Epithelial cell of prostate (primary cell): ENCODE data around the gene PROKR1.
"Not testable (repeated sequence)": the region's sequence is repeated elsewhere in the genome, so short reads cannot be mapped to it uniquely, and the experiment has no call there.

Source experiments
- DNase-seq: peaks from one replicate; pipeline ENCODE4 v3.0.0-alpha.2; 2011; ENCODE audit warnings: low read depth, low spot score
- H3K27ac ChIP-seq: fragments of 450-650 bp; 2 replicates; pipeline ENCODE4 v1.5.1; 2017; ENCODE audit warnings: mild to moderate bottlenecking

PROKR1 gene

GRCh38 chr2:68643011-68643873, at the start of gene PROKR1:
PROKR1 (plus strand) TSS chr2:68643579; CDS start chr2:68645822, 2,243 bp downstream.
- DNase-seq: no peak
- no peak within 1 kb of the TSS for H3K27ac ChIP-seq

DNA sequence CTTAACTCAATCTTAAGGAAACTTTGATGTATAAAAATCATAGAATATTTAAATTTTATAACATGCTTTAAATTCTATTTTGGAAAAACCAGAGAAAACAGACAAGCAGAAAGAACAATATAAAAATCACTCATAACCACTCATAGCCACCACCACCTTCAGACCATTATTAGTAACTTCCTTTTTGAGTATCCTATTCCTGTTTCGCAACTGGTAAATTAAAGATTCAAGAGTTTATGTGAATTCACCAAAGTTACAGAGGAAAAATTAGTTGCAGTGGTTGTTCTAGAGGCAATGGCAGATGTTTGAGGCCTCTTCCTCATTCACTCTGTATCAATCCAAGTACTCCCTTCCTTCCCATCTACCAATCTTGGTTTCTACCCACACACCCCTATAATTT, 49.3 kb upstream of the PROKR1 start:
- H3K27ac ChIP-seq: no peak overlapping the region
- no peak for DNase-seq

- no peak for DNase-seq
- no peak overlapping the region for H3K27ac ChIP-seq
These were observed 48.5 kb upstream of the PROKR1 start for GRCh38 chr2:68594674-68595492.

DNA sequence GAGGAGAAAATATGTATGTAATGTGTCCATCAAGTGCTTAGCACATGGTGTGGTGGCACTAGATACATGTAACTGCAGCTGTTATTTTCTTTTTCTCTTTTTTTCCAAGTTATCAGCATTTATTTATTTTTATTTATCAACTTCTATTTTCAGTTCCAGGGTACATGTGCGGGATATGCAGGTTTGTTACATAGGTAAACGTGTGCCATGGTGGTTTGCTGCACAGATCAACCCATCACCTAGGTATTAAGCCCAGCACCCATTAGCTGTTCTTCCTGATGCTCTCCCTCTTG, 47.9 kb upstream of the PROKR1 start:
- H3K27ac ChIP-seq, DNase-seq: not testable (repeated sequence)

DNA sequence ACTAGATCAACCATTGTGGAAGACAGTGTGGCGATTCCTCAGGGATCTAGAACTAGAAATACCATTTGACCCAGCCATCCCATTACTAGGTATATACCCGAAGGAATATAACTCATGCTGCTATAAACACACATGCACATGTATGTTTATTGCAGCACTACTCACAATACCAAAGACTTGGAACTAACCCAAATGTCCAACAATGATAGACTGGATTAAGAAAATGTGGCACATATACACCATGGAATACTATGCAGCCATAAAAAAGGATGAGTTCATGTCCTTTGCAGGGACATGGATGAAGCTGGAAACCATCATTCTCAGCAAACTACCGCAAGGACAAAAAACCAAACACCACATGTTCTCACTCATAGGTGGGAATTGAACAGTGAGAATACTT, 42.9 kb upstream of the PROKR1 start:
- H3K27ac ChIP-seq, DNase-seq: not testable (repeated sequence)

DNA sequence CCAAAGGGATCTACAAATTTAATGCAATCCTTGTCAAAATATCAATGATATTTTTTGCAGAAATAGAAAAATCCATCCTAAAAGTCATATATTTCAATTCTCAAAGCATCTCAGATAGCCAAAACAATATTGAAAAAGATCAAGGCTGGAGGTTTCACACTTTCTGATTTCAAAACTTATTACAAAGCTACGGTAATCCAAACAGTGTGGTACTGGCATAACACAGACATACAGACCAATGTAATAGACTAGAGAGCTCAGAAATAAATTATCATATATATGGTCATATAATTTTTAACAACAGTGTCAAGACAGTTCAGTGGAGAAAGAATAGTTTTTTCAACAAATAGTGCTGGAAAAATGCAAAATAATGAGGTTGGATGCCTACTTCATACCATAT, 40.3 kb upstream of the PROKR1 start:
- no peak overlapping the region for H3K27ac ChIP-seq
- no peak for DNase-seq

DNA sequence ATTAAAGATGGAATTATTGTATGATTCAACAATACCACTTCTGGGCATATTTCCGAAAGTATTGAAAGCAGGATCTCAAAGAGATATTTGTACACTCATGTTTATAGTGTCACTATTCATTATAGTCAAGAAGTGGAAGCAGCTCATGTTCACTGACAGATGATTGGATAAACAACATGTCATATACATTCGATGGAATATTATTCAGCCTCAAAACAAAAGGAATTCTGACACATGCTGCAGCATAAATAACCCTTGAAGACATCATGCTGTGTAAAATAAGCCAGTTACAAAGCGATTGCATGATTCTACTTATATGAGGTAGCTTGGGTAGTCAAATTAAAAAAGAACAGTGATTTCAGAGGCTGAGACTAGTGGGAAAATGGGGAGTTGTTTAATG, 39.3 kb upstream of the PROKR1 start:
- no peak overlapping the region for H3K27ac ChIP-seq
- DNase-seq: no peak

DNA sequence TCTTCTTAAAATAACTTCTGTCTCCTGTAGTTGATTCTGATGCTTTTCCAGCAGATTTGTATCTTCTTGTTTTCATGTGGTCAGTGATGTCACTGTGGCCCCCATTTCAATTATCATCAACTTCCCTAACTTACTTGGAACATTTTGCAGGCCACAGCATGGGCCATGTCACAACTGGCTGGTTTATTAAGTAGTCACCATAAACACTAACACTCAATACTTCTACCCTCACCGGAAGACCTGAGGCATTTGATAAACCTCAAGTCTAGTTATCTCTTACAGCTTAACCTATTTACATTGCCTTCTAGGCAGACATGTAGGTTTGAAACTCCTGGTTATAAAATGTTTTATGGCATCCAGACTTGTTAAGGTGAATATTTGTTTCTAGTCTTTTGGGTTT, 37.4 kb upstream of the PROKR1 start:
- DNase-seq: no peak
- no peak overlapping the region for H3K27ac ChIP-seq

GRCh38 chr2:68606759-68607158, 36.6 kb upstream of the PROKR1 start:
- H3K27ac ChIP-seq: no peak overlapping the region
- DNase-seq: no peak

- no peak overlapping the region for H3K27ac ChIP-seq
- no peak for DNase-seq
These were observed 35.5 kb upstream of the PROKR1 start for GRCh38 chr2:68607837-68608236.

DNA sequence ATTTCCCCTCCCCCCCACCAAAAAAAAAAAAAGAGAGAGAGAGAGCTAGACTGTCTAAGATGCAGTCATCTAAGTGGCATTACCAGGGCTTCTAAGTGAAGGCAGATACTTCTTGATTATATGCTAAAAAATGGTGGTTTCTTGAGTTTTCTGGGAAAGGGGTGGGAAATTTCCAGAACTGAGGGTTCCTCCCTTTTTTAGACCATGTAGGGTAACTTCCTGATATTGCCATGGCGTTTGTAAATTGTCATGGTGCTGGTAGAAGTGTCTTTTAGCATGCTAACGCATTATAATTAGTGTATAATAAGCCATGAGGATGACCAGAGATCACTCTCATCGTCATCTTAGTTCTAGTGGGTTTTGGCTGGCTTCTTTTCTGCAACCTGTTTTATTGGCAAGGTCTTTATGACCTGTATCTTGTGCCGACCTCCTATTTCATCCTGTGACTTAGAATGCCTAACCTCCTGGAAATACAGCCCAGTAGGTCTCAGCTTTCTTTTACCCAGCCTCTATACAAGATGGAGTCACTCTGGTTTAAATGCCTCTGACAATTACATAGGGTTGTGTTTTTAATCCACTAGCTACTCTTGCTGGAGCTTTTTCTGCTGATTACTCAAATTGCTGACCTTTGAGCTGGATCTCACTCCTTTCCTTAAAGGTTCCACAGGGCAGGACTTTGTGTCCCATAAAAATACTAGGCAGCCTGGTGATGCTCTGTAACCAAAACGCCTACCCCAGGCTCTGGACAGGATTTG, 30.4 kb upstream of the PROKR1 start:
- DNase-seq: no peak
- H3K27ac ChIP-seq: no peak overlapping the region

- no peak for DNase-seq
- no peak overlapping the region for H3K27ac ChIP-seq
These were observed 22.6 kb upstream of the PROKR1 start for GRCh38 chr2:68620772-68621171.

- no peak overlapping the region for H3K27ac ChIP-seq
- DNase-seq: no peak
These were observed 19.6 kb upstream of the PROKR1 start for GRCh38 chr2:68623820-68624219.

DNA sequence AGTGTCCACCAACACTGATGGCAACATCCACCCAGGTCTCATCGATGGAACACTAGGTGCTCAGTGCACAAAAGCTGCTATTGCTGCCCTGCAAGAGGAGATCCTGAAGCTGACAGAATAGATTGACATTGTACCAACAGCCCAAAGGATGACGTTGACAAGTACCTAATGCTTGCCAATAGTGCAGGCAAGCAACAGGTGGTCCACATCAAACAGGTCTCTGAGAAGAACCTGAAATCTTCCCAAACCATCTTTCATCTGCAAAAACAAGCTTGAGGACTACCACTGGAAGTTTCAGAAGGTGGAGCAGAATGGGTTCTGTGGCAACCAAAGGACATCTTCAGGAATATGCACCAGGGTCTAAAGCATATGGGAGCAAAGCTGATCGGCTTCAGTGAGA, 15.8 kb upstream of the PROKR1 start:
- no peak for DNase-seq
- H3K27ac ChIP-seq: no peak overlapping the region

GRCh38 chr2:68632021-68632420, 11.4 kb upstream of the PROKR1 start:
- no peak for DNase-seq
- no peak overlapping the region for H3K27ac ChIP-seq

DNA sequence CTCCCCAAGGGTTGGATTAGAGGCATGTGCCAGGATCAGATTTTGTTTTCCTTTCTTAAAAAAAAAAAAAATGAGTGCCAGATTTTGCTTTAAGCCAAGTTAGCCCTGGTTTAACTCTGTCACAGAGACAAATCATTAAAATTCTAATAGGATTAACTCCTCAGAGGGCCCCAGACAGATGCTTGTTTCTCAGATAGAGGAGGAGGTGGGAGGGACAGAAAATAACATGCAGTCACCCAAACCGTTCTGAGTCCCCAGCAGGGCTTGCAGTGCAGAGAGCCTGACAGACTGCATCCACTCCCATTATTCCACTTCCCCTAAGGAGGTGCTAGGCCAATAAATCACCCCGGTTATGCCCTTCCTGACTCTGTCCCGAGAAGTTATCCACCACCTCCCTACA, 6.3 kb upstream of the PROKR1 start:
- no peak for DNase-seq
- H3K27ac ChIP-seq: no peak overlapping the region

DNA sequence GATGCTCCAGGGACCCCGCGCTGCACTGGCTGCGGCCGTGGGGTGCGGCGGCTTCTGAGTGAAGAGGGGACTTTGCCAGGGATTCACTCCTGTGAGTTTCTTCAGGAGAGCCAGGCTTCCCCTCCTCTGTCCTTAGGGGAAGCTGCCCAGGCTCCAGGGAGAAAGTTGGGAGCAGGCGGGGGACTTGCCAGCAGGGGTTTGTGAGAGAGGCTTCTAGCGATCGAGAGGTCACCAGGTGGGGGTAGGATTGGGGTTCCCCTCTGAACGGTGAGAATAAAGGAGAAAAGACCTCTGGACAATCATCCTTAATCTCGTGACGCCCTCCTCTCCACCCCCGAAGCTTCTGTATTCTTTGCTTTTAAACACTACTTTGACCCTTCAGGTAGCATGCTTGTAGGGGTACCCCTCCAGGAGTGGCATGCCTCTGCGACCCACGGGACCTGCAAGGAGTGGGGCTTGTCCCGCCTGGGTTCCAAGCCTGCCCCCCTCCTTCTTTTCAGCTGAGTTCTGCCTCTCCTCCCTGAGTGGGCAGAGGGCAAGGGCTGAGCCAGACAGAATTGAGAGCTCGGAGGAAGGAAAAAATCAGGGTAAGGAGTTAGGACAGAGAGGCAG, 601 bp downstream of the PROKR1 start:
- no peak for DNase-seq
- H3K27ac ChIP-seq: no peak overlapping the region

- H3K27ac ChIP-seq: no peak overlapping the region
- DNase-seq: no peak
These were observed 2.1 kb downstream of the PROKR1 start for GRCh38 chr2:68645523-68645922.

DNA sequence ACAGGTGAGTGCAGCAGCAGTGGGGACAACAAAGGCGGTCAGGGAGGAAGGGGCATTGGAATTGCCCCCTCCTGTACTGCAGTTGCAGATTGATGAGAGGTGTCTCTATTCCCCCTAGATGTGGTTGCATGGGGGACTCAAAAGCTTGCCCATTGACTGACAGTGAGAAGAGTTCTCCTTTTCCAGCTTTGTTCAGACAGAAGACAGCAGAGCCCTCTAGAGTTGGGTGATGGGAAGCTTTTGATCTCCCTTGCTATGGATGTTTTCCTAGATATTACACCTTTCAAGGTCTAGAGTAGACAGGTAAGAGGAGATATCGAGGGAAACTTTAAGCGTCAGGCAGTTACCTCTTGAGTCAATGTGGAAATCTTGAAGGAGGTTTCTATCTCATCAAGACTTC, 2.9 kb downstream of the PROKR1 start:
- DNase-seq: no peak
- no peak overlapping the region for H3K27ac ChIP-seq

GRCh38 chr2:68650645-68651044, 7.3 kb downstream of the PROKR1 start:
- H3K27ac ChIP-seq: no peak overlapping the region
- no peak for DNase-seq

DNA sequence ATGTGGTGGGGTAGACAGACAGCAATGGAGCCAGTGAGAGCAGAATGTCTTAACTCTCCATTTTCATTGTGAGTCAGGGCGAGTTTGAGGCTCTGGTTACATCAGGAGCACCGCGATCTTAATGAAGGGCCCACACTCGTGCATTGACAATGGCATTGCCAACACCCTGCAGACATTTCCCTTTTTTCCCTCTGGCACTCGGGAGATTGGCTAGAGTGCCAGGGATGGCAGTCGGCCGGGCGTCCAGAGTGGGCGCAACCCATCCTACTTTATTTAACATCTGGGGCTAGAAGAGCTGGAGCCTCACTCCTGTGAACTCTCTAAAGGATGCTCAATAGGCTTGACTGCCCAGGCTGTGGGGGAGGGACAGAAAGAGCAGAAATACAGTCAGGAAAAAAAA, 9.7 kb downstream of the PROKR1 start:
- DNase-seq: no peak
- no peak overlapping the region for H3K27ac ChIP-seq
